Sigmoid colon (tissue), 4 donors: Measurements from ENCODE around the gene GLP2R.

ENCODE experiments used
- EP300 ChIP-seq, 4 donors: sonication (generic); formaldehyde crosslinking; IDR thresholded peaks; one replicate each; pipeline ENCODE4 v1.6.1; 2017; ENCODE audit warnings: antibody characterized with exemption in 4 of 4
- POLR2A ChIP-seq, 2 donors: fragments of 450-650 bp; IDR thresholded peaks; one replicate each; pipeline ENCODE4 v1.6.1; 2016; ENCODE audit warnings: antibody characterized with exemption in 2 of 2, mild to moderate bottlenecking in 2 of 2, moderate library complexity in 2 of 2

DNA sequence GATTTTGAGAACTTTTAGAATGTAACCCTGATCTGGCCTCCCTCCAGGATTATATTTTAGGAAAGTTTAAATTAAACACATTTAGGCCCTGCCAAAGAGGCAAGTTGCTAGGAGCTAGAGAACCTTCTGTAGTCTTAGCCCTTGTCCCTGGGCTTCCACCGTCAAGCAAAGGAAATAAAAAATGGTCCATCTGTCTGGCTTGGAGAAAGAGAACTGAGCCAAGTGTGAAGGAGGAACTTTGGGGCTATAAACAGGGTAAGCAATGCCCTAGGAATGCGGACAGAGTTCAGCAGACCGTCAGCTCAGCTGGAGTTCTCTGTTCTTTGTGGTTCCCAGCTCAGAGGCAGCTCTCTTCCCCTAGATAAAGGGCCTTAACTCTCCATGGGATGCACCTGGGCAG, 49.7 kb downstream of the GLP2R start:
- no peak for TF ChIP-seq EP300 (IDR thresholded peaks at IDR 0.05)
- no peak for TF ChIP-seq POLR2A (IDR thresholded peaks at IDR 0.05)
